ENCODE measurements around the gene EFCAB7. TPM values are rescaled to one million over a fixed set of nuclear protein-coding genes. Genes with fewer than 3 reads are reported as not detected.

EFCAB7 gene
- total and polyA plus RNA-seq, 8 donors: 2.0 to 4.5 (median 3.6) TPM

DNA sequence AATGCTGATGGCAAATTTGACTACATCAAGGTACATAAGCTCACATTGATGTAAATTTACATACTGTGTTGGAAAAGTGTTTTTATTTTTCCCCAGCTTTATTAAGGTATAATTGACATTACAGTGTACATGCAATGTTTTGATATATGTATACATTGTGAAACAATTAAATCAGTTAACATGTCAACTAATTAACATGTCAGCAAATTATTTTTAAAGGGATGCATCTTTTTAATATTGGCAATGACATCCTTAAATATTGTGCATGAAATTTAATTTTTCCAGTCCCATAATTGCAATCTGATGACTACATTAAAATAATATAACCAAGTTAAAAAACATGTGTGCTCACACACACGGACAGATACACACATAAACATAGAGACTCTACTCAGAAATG is 9.4 kb downstream of the EFCAB7 start:
- H3K4me3 ChIP-seq: no peak overlapping the region
- no peaks in the 10 kb centered on the region for H3K27me3 ChIP-seq
- ATAC-seq (no peak), DNase-seq (no peak), FAIRE-seq (peak; percentile 20)
- H3K27ac ChIP-seq: no peak overlapping the region
- no peaks in the 10 kb centered on the region for H3K9me3 ChIP-seq
- H3K4me1 ChIP-seq: no peaks in the 10 kb centered on the region
- H3K36me3 ChIP-seq: no peaks in the 10 kb centered on the region
- 86 to 87% methylated on average over 1 of the region's 1 CpG for WGBS, 2 donors
- intact Hi-C loops (cut with DNase I): no loop called here
- TF ChIP-seq, protein P1, sequence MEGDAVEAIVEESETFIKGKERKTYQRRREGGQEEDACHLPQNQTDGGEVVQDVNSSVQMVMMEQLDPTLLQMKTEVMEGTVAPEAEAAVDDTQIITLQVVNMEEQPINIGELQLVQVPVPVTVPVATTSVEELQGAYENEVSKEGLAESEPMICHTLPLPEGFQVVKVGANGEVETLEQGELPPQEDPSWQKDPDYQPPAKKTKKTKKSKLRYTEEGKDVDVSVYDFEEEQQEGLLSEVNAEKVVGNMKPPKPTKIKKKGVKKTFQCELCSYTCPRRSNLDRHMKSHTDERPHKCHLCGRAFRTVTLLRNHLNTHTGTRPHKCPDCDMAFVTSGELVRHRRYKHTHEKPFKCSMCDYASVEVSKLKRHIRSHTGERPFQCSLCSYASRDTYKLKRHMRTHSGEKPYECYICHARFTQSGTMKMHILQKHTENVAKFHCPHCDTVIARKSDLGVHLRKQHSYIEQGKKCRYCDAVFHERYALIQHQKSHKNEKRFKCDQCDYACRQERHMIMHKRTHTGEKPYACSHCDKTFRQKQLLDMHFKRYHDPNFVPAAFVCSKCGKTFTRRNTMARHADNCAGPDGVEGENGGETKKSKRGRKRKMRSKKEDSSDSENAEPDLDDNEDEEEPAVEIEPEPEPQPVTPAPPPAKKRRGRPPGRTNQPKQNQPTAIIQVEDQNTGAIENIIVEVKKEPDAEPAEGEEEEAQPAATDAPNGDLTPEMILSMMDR (IDR thresholded peaks at IDR 0.05): no peak

DNA sequence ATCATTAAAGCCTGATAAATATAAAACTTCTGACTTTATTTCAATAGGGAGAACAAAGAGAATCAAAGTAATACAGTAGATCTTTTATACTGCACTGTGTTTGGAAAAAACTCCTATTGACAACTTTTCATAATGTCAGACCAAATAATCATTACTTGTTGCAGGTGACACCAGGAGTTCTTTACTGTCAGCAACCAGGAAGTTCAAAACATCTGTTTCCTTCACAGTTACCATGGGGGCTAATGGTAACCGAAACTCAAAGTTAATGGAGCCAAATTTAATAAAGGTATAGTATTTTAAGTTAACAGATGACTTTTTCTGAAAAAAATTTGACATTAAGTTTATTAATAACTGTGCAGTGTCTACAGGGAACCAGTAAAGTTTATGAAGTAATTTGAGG is 10.6 kb downstream of the EFCAB7 start:
- no peak for ATAC-seq
- 84 to 85% methylated on average over 1 of the region's 1 CpG for WGBS, 2 donors

DNA sequence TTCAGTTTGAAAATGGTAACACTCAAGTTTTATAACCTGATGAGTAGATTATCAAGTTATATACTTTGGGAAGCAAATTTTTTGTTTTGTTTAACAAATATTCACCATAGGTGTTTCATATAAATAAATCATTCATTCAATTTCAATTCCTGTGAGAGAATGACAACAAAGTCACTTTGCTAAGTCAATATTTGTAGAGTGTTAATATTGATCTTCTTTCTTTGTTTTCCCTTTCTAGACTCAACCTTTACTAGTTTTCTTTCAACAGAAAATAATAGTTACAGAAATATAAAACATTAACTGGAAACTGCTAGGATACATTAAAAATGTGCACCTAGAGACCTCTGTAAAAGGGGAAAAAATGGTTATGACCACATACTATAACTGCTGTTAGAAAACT is 11.1 kb downstream of the EFCAB7 start:
- H3K9me3 ChIP-seq: no peaks in the 10 kb centered on the region
- no peaks in the 10 kb centered on the region for H3K27me3 ChIP-seq
- intact Hi-C loops (cut with DNase I): no loop called here
- H3K4me1 ChIP-seq: no peaks in the 10 kb centered on the region
- DNase-seq (no peak), FAIRE-seq (no peak), ATAC-seq (no peak)
- no peak overlapping the region for H3K27ac ChIP-seq
- H3K4me3 ChIP-seq: no peak overlapping the region
- TF ChIP-seq, protein P1 (IDR thresholded peaks at IDR 0.05): no peak
- H3K36me3 ChIP-seq: no peaks in the 10 kb centered on the region

More for the DNA sequence above, 10.6 kb downstream of the EFCAB7 start:
- no peak for DNase-seq
- TF ChIP-seq, protein P1 (IDR thresholded peaks at IDR 0.05): no peak
- intact Hi-C loops (cut with DNase I): no loop called here
- Histone ChIP-seq H3K36me3 (no peaks in the 10 kb centered on the region), H3K27me3 (no peaks in the 10 kb centered on the region), H3K4me3 (no peak overlapping the region), H3K9me3 (no peaks in the 10 kb centered on the region), H3K4me1 (no peaks in the 10 kb centered on the region), H3K27ac (no peak overlapping the region)
- no peak for FAIRE-seq

DNA sequence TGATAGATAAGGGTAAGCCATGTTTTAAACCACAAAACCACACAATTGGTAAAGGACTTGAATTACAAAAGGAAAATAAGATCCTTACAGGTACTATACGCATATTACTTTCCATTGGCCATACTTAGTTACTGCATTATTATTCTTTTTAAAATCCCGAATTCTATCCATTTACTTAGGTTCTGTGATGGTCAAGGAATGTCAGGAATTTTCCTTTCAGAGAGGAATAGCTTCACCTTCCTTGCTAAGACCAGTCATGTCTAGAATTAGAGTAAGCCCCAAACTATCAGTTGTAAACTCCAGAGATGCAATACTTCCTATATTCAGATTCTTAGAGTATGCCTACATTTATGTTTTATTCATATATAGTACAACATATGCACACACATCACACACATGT is 13.7 kb downstream of the EFCAB7 start:
- DNase-seq: no peak
- H3K4me3 ChIP-seq: no peak overlapping the region
- no peak for FAIRE-seq
- intact Hi-C loops (cut with DNase I): no loop called here
- no peak for ATAC-seq
- TF ChIP-seq, protein P1 (IDR thresholded peaks at IDR 0.05): no peak
- no peak overlapping the region for H3K27ac ChIP-seq
- no peaks in the 10 kb centered on the region for H3K9me3 ChIP-seq
- H3K27me3 ChIP-seq: no peaks in the 10 kb centered on the region
- no peaks in the 10 kb centered on the region for H3K36me3 ChIP-seq
- 62 to 89% methylated on average over 2 of the region's 2 CpGs for WGBS, 2 donors
- H3K4me1 ChIP-seq: no peaks in the 10 kb centered on the region

DNA sequence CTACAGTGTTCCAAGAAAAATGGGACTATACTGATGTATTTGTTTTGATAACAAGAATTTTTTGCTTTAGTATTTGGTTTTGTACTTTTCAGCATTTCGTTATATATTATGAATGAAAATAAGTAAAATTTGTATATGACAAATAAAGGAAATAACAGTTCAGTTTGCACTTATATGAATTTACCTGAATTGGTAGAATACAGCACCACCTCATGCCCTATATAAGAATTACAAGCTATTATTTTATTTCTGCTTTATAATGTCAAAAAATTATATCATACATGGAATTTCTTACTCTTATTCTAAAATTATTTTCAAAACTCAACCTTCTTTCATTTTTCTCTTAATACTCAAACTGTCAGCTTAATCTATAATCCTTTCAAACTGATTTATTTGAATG is 14.6 kb downstream of the EFCAB7 start:
- WGBS, 2 donors: 44 to 52% methylated on average over 1 of the region's 1 CpG
- intact Hi-C loops (cut with DNase I): no loop called here
- TF ChIP-seq, protein P1 (IDR thresholded peaks at IDR 0.05): peak in 3 of 4 donors; percentile 11 to 14 (median 12)
- Histone ChIP-seq H3K27me3 (no peaks in the 10 kb centered on the region), H3K4me1 (no peaks in the 10 kb centered on the region), H3K9me3 (no peaks in the 10 kb centered on the region), H3K4me3 (no peak overlapping the region), H3K27ac (no peak overlapping the region), H3K36me3 (no peaks in the 10 kb centered on the region)
- peak; percentile 89 for FAIRE-seq
- no peak for DNase-seq
- ATAC-seq: no peak

Measured in pancreas (tissue), 10 donors.